Stomach (tissue), 9 donors: ENCODE measurements around the gene FGGY. TPM values are rescaled to one million over a fixed set of nuclear protein-coding genes. Genes with fewer than 3 reads are reported as not detected.

Source experiments
- DNase-seq, 2 donors: peaks; one replicate each; pipeline versions ENCODE4 v3.0.0 to v3.0.0-alpha.2; 2013 to 2019
- H3K27ac ChIP-seq, 5 donors: fragments of 200-600 bp in 4 of 5; sonication (generic) in 4 of 5; one replicate each; pipeline ENCODE4 v1.5.1; 2013 to 2019; ENCODE audit warnings: mild to moderate bottlenecking in 1 of 5, moderate library complexity in 1 of 5
- H3K27me3 ChIP-seq, 3 donors: fragments of 200-600 bp; sonication (generic); one replicate each; pipeline ENCODE4 v1.5.1; 2017 to 2019; ENCODE audit warnings: mixed run types in 1 of 3
- H3K36me3 ChIP-seq, 4 donors: fragments of 200-600 bp; sonication (generic); 1 replicate in 3 of 4; 2 replicates in 1 of 4; pipeline ENCODE4 v1.5.1; 2016 to 2019
- H3K4me1 ChIP-seq, 4 donors: fragments of 200-600 bp; sonication (generic); one replicate each; pipeline ENCODE4 v1.5.1; 2016 to 2019
- H3K4me3 ChIP-seq, 4 donors: fragments of 200-600 bp; sonication (generic) in 3 of 4; one replicate each; pipeline ENCODE4 v1.5.1; 2016 to 2019; ENCODE audit warnings: mild to moderate bottlenecking in 1 of 4
- H3K9me3 ChIP-seq, 4 donors: fragments of 200-600 bp; sonication (generic); one replicate each; pipeline ENCODE4 v1.5.1; 2016 to 2019
- EP300 ChIP-seq: sonication (generic); formaldehyde crosslinking; IDR thresholded peaks from one replicate; pipeline ENCODE4 v1.6.1; 2017; ENCODE audit warnings: antibody characterized with exemption
- POLR2A ChIP-seq, 4 donors: fragments of 450-650 bp; IDR thresholded peaks; one replicate each; pipeline ENCODE4 v1.6.1; 2016; ENCODE audit warnings: antibody characterized with exemption in 4 of 4, control low read depth in 2 of 4, mild to moderate bottlenecking in 1 of 4, moderate library complexity in 1 of 4
- POLR2AphosphoS5 ChIP-seq, 3 donors: sonication (generic); formaldehyde crosslinking; IDR thresholded peaks; one replicate each; pipeline ENCODE4 v1.6.1; 2016; ENCODE audit warnings: antibody characterized with exemption in 3 of 3
- WGBS, 5 donors: extraction: QIAGEN DNeasy Blood & Tissue Kit in 3 of 5; methylation state at CpG; one replicate each; pipeline versions ENCODE4 v1.1.5 to v1.1.7; 2013 to 2018; 5-methylcytosine and 5-hydroxymethylcytosine counted together
- intact Hi-C: fragments of 100-400 bp; cut with DNase I; formaldehyde crosslinking; loops from one replicate; pipeline ENCODE4 v1.15.1; 2023; ENCODE audit warnings: low total_unique reads
- polyA plus RNA-seq, 3 donors: library from polyadenylated mRNA; stranded (reverse); fragments of 200-250 nt; gene quantifications; one replicate each; pipeline ENCODE4 v1.2.3, GENCODE V29; 2013
- total RNA-seq, 5 donors: library from RNA; depleted of rRNA; stranded (reverse); fragments of >200 nt; gene quantifications; one replicate each; pipeline versions ENCODE4 v1.1.0 to v1.2.3, GENCODE V29; 2014 to 2016
- TF ChIP-seq, protein P1 (sequence below), 7 experiments: fragments of 450-650 bp in 4 of 7; fragments of 200-600 bp in 3 of 7; sonication (generic) in 3 of 7; IDR thresholded peaks; one replicate each; pipeline ENCODE4 v1.5.1; 2016 to 2019; ENCODE audit warnings: antibody characterized with exemption in 7 of 7, control low read depth in 2 of 7, mild to moderate bottlenecking in 1 of 7
- donor health status: healthy with polysubstance abuse.
- donor health status: Bipolar disorder and iron deficiency.
- donor health status: healthy.

Gene FGGY
- total and polyA plus RNA-seq, 8 donors: 6.2 to 40.6 (median 10.8) TPM

DNA sequence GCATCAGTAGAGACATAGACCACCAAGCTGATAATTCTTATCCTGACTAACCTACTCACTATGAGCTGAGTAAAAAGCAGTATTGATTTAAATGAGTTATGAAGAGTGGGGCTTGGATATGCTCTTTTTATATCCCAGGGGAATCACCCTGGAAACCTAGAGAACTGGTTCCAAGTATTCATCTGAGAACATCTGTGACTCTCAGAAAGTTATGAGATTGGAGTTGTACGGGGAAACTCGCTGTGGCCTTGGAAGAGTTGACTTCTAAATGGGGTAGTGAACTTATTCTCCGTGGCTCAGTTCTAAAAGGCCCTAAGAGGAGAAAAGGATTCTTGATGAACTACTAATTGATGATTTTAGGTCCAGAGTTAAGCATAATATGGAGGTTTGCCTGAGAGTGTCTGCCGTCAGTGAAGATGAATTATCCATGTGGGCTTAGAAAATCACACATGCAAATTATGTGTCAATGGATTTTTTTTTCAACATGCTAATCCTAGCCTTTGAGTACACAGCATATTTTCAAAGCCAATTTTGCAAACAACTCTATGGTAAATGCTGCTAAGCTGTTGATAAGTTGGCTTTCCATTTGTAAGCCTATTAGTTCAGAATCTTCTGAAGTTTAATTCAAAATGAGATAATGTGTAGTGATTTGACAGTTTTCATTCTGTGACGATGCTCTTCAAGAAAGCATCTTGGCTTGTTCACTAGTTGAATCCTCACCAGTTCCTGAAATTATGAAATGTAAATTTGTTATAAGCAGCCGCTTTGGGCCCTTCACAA, 122.7 kb downstream of the FGGY start:
- H3K27me3 ChIP-seq: no peaks in the 10 kb centered on the region
- no peaks in the 10 kb centered on the region for H3K36me3 ChIP-seq
- peaks cover 14 to 36% (median 19%) of the 10 kb centered on the region in 4 donors for H3K4me1 ChIP-seq
- intact Hi-C loops: no loop called here
- no peak overlapping the region for H3K27ac ChIP-seq
- H3K4me3 ChIP-seq: no peak overlapping the region
- no peaks in the 10 kb centered on the region for H3K9me3 ChIP-seq
- DNase-seq: no peak
- WGBS, 5 donors: 81 to 93% (median 89%) methylated on average over 6 of the region's 6 CpGs
- TF ChIP-seq, protein P1, sequence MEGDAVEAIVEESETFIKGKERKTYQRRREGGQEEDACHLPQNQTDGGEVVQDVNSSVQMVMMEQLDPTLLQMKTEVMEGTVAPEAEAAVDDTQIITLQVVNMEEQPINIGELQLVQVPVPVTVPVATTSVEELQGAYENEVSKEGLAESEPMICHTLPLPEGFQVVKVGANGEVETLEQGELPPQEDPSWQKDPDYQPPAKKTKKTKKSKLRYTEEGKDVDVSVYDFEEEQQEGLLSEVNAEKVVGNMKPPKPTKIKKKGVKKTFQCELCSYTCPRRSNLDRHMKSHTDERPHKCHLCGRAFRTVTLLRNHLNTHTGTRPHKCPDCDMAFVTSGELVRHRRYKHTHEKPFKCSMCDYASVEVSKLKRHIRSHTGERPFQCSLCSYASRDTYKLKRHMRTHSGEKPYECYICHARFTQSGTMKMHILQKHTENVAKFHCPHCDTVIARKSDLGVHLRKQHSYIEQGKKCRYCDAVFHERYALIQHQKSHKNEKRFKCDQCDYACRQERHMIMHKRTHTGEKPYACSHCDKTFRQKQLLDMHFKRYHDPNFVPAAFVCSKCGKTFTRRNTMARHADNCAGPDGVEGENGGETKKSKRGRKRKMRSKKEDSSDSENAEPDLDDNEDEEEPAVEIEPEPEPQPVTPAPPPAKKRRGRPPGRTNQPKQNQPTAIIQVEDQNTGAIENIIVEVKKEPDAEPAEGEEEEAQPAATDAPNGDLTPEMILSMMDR (IDR thresholded peaks at IDR 0.05): no peak
- no peak for TF ChIP-seq POLR2AphosphoS5 (IDR thresholded peaks at IDR 0.05)
- no peak for TF ChIP-seq POLR2A (IDR thresholded peaks at IDR 0.05)
- TF ChIP-seq EP300: no peak

DNA sequence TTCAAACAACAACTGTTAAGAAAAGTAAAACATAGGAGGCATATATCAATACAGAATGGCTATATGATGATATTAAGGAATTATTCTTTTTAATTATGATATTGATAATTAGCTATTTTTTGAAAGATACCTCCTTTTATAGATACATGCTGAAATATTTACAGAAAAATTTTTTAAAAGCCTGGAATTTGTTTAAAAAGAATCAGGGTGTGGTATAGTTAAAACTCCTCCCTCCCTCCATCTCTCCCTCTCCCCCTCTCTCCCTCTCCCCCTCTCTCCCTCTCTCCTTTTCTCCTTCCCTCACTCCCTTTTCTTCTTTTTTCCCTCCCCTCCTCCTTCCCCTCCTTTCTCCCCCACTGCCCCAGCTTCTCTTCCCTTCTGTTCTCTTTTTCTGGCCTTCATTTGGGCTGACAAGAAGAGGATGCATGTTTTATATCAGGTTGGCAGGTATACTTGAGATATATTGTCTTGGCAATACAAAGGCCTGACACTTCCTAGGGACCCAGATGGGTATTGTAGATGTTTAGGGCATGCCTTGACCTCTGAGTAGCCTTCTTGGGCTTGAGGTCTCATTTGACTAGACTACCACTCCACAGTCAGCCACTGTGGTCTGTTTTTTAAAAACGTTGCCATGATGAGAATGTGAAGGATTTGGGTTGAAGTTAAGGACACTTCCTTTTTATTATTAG, 124.5 kb downstream of the FGGY start:
- intact Hi-C loops: no loop called here
- peaks cover 14 to 36% (median 20%) of the 10 kb centered on the region in 4 donors for H3K4me1 ChIP-seq
- WGBS, 5 donors: 42 to 71% (median 57%) methylated on average over 1 of the region's 1 CpG
- no peak overlapping the region for H3K4me3 ChIP-seq
- H3K9me3 ChIP-seq: no peaks in the 10 kb centered on the region
- no peak overlapping the region for H3K27ac ChIP-seq
- H3K36me3 ChIP-seq: no peaks in the 10 kb centered on the region
- no peaks in the 10 kb centered on the region for H3K27me3 ChIP-seq
- DNase-seq: no peak
- TF ChIP-seq EP300 (no peak), POLR2AphosphoS5 (IDR thresholded peaks at IDR 0.05) (no peak), POLR2A (IDR thresholded peaks at IDR 0.05) (no peak)
- TF ChIP-seq, protein P1 (IDR thresholded peaks at IDR 0.05): no peak

DNA sequence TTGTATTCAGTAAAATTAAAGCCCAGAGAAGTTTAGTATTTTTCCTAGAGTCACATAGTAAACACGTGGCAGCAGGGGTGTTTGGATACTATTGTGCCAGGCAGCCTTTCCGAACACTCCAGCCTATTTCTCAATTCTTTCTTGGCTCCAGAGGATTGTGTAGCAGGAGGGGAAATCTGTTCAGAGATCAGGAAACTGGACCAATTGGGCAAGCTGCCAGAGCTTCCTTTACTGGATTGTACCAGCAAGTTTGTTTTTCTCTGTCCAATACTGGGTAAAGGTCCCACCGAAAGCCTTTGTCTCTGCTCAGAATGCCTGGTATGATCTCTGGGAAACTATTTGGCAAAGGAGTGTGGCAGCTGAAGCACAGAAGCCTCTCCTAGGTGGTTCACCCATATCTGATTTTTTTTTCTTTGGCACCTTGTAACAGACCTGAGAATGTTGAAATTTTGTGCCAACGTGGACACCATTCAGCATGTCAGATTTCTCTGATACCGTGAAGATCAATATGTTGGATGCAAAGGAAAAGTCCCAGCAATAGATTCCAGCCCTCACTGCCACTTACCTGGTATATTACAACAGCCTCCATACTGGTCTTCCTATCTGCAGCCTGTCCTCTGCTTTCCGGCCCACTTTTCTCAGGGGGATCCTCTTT, 126.2 kb downstream of the FGGY start:
- intact Hi-C loops: no loop called here
- Histone ChIP-seq H3K9me3 (no peaks in the 10 kb centered on the region), H3K27me3 (no peaks in the 10 kb centered on the region), H3K27ac (peak overlapping the region; percentile 12 to 65 (median 61)), H3K4me1 (peaks cover 14 to 43% (median 20%) of the 10 kb centered on the region in 4 donors), H3K4me3 (no peak overlapping the region), H3K36me3 (no peaks in the 10 kb centered on the region)
- 33 to 41% (median 36%) methylated on average over 6 of the region's 6 CpGs for WGBS, 5 donors
- TF ChIP-seq POLR2AphosphoS5 (IDR thresholded peaks at IDR 0.05) (peak; percentile 20 to 76 (median 53)), POLR2A (IDR thresholded peaks at IDR 0.05) (no peak)
- DNase-seq: peak; percentile 75 to 92

DNA sequence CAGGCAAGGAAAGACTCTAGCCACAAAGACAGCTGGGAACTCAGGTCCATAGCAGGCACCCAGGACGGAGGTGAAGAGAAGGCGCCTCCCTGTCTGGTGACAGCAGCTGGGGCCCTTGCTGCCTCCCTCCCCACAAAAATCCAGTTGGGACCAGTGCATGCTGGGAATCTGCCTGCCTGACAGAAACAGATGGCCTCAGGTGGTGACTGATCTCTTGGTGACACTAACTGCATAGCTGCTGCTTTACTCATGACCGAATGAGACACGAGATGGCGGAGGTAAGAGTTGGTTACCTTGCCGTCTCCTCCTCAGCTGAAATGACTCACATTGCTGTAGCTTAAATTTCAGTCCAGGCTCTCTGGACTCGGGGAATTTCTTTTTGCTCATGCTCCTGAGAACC, 130.3 kb downstream of the FGGY start:
- intact Hi-C loops: no loop called here
- Histone ChIP-seq H3K27ac (no peak overlapping the region), H3K9me3 (no peaks in the 10 kb centered on the region), H3K4me3 (no peak overlapping the region), H3K27me3 (no peaks in the 10 kb centered on the region), H3K36me3 (no peaks in the 10 kb centered on the region), H3K4me1 (peaks cover 14 to 22% (median 17%) of the 10 kb centered on the region in 4 donors)
- DNase-seq: no peak
- 88 to 95% (median 92%) methylated on average over 7 of the region's 7 CpGs for WGBS, 5 donors
- no peak for TF ChIP-seq EP300
- TF ChIP-seq POLR2A (IDR thresholded peaks at IDR 0.05): no peak
- TF ChIP-seq, protein P1 (IDR thresholded peaks at IDR 0.05): no peak
- TF ChIP-seq POLR2AphosphoS5 (IDR thresholded peaks at IDR 0.05): no peak
